Large intestine (tissue), 3 donors: ENCODE measurements around the gene SMPD4. TPM values are rescaled to one million over a fixed set of nuclear protein-coding genes. Genes with fewer than 3 reads are reported as not detected.
"Not testable (repeated sequence)": the region's sequence is repeated elsewhere in the genome, so short reads cannot be mapped to it uniquely, and the experiment has no call there.

Source experiments
- DNase-seq, 2 donors: peaks; one replicate each; pipeline versions ENCODE4 v3.0.0 to v3.0.0-alpha.2; 2013
- H3K27ac ChIP-seq: one replicate; pipeline ENCODE4 v1.5.1; 2013; ENCODE audit warnings: low read length
- H3K27me3 ChIP-seq: 2 replicates; pipeline ENCODE4 v1.6.1; 2013; ENCODE audit warnings: low read length; ENCODE audit not compliant: control insufficient read depth, insufficient read depth
- H3K36me3 ChIP-seq: 2 replicates; pipeline ENCODE4 v1.6.1; 2013; ENCODE audit warnings: low read length; ENCODE audit not compliant: control insufficient read depth, insufficient read depth
- H3K4me1 ChIP-seq: one replicate; pipeline ENCODE4 v1.6.1; 2013; ENCODE audit warnings: low read length; ENCODE audit not compliant: control insufficient read depth, insufficient read depth
- H3K4me3 ChIP-seq: one replicate; pipeline ENCODE4 v1.5.1; 2013; ENCODE audit warnings: low read length
- H3K9me3 ChIP-seq: one replicate; pipeline ENCODE4 v1.6.1; 2013; ENCODE audit warnings: mild to moderate bottlenecking, low read depth, low read length, moderate library complexity; ENCODE audit not compliant: control insufficient read depth
- WGBS: methylation state at CpG from one replicate; pipeline ENCODE4 v1.1.5; 2013; ENCODE audit warnings: low lambda C conversion rate; ENCODE audit not compliant: insufficient coverage; 5-methylcytosine and 5-hydroxymethylcytosine counted together
- polyA plus RNA-seq: library from polyadenylated mRNA; unstranded; fragments of 120-200 nt; gene quantifications from one replicate; pipeline ENCODE4 v1.2.1, GENCODE V29; 2013

Gene SMPD4
- polyA plus RNA-seq, 1 donor: 50.1 TPM

DNA sequence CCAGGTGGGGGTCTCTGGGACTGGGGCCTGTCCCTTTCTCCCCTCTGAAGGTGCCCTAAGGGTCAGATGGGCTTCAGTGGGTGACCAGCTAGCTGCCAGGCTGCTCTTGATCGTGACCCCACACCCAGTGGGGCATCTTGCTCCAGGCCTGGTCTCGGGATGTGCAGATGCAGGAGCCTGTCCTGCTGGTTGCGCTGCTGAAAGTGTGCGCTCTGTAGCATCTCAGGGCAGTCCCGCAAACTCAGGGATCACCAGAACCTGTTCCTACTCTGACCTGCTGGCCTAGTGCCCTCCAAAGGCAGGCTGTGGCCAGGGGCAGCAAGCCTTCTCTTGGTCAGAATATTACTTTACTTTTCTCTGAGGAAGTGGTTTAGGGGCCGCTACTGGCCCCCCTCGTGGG lies 40.9 kb downstream of the SMPD4 start:
- H3K27ac ChIP-seq, H3K27me3 ChIP-seq, DNase-seq, H3K9me3 ChIP-seq, H3K4me3 ChIP-seq, H3K4me1 ChIP-seq, H3K36me3 ChIP-seq: not testable (repeated sequence)
- WGBS: no CpG with 5 or more reads among the region's 7 CpGs

DNA sequence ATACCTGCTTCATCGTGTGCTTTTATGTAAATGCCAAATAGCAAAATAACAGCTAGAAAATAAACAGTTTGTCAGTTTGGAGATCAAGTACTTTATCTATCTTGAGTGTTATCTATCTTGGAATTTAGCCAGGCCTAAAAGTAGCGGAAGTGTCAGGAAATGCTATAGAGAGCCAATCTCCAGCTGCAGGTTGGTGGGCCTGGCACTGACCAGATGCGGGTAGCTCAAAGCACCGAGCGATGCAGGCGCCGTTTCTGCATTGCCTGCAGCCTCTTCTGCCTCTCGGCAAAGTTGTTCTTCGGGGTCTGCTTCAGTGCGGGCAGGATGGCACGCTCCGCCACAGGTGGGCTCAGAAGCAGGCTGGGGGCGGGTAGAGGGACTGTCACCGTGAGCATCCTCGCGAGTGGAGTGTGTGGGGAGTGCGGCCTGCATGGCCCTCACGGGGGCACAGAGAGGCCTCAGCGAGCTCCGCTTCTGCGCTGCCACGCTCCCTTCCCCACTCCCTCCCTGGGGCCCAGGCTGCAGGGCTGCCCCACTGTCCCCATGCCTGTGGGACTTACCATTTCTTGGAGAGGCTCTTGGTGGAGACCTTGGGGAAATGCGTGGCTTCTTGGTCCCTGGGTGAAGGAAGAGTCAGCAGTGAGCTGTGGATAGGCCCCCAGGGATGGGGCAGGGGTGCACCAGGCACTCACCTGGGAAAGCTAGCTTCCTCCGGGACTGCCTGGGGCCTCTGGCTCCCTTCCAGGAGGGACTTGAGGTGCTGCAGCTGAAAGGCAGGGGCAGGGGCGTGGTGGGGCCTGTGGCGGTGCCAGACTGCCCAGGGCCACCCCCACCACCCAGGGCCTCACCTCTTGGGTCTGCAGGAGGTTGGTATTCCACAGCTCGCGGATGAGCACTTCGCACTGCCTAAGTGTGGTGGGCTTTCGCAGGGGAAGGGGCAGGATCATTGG lies 41.8 kb downstream of the SMPD4 start:
- not testable (repeated sequence) for H3K9me3 ChIP-seq, H3K27ac ChIP-seq, H3K27me3 ChIP-seq, H3K36me3 ChIP-seq, DNase-seq, H3K4me1 ChIP-seq, H3K4me3 ChIP-seq
- WGBS: no CpG with 5 or more reads among the region's 30 CpGs

DNA sequence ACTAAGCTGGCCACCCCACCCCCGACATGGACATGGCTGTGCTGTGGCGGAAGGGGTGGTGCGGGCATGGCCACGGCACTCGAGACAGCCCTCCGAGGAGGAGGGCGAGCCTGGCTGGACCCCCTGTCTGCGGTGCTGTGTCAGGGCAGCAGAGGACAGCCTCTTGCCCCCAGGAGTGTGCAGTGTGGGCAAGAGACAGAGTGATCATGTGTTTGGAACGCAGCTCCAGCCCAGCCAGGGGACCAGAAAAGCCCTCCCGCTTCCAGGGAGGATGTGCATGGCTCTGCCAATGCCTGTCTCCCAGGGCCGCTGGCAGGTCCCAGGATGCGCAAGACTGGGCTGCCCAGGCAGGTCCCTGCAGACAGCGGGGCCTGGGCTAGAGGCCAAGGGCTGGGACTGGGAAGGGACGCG lies 42.6 kb downstream of the SMPD4 start:
- not testable (repeated sequence) for H3K9me3 ChIP-seq, H3K27me3 ChIP-seq, H3K4me3 ChIP-seq, DNase-seq, H3K36me3 ChIP-seq, H3K27ac ChIP-seq, H3K4me1 ChIP-seq
- no CpG with 5 or more reads among the region's 15 CpGs for WGBS

DNA sequence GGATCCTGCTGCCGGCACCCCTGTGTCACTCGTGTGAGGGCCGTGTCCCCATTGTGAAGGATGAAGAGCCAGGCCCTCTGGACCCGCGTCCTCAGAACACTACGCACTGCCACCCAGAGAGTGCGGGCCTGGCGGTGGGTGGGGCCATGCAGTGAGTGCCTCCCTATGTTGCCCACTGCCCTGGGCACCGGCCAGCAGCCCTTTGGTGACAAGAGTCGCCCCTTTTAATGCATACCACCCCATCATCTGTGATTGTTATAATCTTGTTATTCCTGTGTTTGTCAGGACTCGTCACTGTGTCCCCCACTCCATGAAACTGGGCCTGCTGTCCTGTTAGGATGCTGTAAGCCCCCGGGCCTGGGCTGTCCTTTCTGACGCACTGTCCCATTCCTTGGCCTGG lies 43.1 kb downstream of the SMPD4 start:
- H3K27ac ChIP-seq, DNase-seq, H3K4me3 ChIP-seq, H3K4me1 ChIP-seq, H3K27me3 ChIP-seq, H3K36me3 ChIP-seq, H3K9me3 ChIP-seq: not testable (repeated sequence)
- WGBS: no CpG with 5 or more reads among the region's 13 CpGs

DNA sequence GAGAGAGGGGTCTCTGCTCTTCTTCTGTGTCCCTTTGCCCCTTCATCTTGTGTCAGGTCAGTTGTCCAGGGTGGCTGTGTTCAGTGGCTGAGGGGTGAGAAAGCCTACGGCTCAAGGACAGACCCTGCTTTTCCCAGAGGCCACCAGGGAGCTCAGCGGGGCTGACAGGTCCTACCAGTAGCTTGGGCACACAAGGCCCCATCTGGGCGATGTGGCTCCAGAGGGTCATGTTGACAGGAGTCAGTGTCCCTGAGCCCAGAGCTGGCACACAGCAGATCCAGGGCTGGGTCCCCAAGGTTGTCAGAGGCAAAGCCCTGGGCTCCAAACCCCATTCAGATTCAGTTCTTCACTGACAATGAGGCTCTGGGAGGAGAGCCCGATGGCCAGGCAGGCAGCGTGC lies 44.3 kb downstream of the SMPD4 start:
- H3K4me1 ChIP-seq, DNase-seq, H3K27ac ChIP-seq, H3K27me3 ChIP-seq, H3K4me3 ChIP-seq, H3K36me3 ChIP-seq, H3K9me3 ChIP-seq: not testable (repeated sequence)
- WGBS: no CpG with 5 or more reads among the region's 5 CpGs

DNA sequence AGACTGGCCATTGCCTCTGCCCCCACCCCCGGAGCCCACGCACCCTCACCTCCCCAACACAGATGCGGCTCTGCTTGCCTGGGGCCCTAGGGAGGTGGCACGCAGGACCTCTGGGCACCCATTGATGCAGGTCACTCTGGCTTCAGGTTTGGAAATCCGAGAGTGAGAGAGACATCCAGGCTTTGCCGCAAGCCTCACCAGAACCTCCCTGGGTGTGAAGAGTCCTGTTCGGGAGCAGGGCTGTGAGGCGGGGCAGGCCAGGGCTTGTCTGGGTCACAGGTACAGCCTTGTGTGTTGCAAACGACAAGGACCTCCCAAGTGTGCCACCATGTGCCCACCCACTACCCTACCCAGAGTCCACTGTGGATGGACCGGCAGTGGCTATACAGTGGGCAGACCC lies 44.9 kb downstream of the SMPD4 start:
- not testable (repeated sequence) for H3K36me3 ChIP-seq
- no CpG with 5 or more reads among the region's 10 CpGs for WGBS

DNA sequence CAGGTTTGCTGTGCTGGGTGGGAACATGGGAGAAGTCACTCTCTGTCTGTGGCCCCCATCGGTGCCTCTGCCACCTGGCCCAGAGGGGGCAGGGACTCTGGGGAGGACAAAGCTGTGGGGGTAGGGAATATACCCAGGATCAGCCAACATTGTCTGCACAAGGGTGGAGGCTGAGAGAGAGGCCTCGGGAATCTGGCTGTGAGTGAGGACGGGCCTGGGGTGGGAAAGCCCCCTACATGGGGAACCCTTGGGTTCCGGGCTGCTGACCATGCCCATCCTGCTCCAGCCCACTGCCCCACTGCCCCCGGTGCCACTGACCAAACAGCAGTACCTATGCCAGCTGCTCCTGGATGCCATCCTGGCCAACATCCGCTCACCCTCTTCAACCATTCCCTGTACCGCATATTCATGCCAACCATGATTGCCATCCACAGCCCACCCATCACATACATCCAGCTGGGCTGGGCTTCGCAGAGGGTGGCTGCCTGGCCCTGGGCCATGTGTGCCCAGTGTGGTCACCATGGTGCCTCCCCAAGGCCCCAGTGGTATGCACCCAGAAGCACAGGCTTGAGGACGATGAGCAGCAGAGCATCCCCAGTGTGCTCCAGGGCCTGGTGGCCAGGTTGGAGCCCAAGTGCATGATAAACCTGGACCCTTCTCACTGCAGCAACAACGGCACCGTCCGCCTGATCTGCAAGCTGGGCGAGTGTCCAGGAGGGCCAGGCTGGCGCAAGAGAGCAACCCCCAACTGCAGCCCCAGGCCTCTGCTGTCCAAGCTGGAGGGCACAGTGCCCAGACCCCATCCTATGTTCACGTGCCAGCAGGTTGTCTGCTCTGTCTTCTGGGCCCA lies 45.5 kb downstream of the SMPD4 start:
- Histone ChIP-seq H3K9me3 (no peaks in the 10 kb centered on the region), H3K36me3 (no peaks in the 10 kb centered on the region), H3K27ac (no peak overlapping the region), H3K4me3 (no peak overlapping the region), H3K4me1 (no peaks in the 10 kb centered on the region), H3K27me3 (no peaks in the 10 kb centered on the region)
- no CpG with 5 or more reads among the region's 15 CpGs for WGBS
- no peak for DNase-seq

More for the DNA sequence above, 44.9 kb downstream of the SMPD4 start:
- not testable (repeated sequence) for H3K9me3 ChIP-seq, DNase-seq, H3K4me1 ChIP-seq, H3K27ac ChIP-seq, H3K27me3 ChIP-seq, H3K4me3 ChIP-seq

DNA sequence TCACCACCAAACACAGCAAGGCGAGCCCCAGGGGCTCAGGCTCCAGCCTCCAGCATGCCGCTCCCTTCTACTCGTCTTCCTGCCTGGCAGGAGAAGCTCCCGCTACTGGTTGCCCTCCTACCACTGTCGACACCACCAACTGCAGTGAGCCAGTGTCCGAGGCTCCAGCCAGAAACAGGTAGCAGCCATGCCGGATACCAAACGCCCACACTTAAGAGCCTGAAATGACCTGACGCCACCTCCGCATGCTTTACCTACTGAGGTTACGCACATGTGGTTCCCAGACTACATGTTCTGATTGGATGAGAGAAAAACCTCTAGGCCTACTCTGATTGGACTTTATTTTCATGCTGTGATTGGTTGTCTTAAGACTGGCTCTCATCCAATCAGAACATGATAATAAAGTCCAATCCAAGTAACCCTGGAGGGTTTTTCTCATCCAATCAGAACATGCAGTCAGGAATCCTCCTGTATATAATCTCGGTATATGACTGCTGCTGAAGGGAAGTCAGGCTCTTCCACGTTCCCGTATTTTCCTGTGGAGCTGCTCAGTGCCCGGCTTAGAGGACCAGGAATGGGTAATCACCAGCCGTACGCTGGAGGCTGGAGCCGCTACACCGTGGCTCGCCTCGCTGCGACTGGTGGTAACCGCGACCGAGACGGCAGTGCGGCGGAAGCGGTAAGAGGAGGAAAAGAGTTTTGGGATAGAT lies 52.1 kb downstream of the SMPD4 start, which contains the start of gene POTEF:
Gene POTEF (minus strand): TSS at position 103 of the 710 bp plus-strand sequence. CDS start 8,707 bp downstream, outside the sequence.
- H3K27ac ChIP-seq, DNase-seq: not testable (repeated sequence)
- no CpG with 5 or more reads among the region's 29 CpGs for WGBS

DNA sequence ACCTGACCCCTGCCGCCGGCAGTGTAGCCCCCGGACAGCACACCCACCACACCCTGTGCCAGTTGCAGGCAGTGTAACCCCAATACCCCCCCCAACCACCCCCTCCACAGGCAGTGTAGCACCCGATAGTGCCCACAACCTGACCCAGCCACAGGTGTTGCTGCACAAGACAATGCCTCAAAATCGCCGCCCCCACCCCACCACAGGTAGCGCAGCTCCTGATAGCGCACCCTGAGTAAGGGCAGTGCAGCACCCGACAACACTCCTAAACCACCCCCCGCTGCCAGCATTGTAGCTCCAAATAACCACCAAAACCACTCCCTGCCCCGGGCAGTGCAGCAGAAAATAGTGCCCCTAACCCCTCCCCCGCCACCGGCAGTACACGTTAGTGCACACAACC lies 52.9 kb downstream of the SMPD4 start:
- H3K27ac ChIP-seq, H3K9me3 ChIP-seq, H3K36me3 ChIP-seq, H3K4me3 ChIP-seq, H3K4me1 ChIP-seq, H3K27me3 ChIP-seq, DNase-seq: not testable (repeated sequence)
- WGBS: no CpG with 5 or more reads among the region's 14 CpGs

More for the DNA sequence above, 52.1 kb downstream of the SMPD4 start, which contains the start of gene POTEF:
- H3K4me3 ChIP-seq, H3K27me3 ChIP-seq, H3K36me3 ChIP-seq, H3K4me1 ChIP-seq, H3K9me3 ChIP-seq: not testable (repeated sequence)

DNA sequence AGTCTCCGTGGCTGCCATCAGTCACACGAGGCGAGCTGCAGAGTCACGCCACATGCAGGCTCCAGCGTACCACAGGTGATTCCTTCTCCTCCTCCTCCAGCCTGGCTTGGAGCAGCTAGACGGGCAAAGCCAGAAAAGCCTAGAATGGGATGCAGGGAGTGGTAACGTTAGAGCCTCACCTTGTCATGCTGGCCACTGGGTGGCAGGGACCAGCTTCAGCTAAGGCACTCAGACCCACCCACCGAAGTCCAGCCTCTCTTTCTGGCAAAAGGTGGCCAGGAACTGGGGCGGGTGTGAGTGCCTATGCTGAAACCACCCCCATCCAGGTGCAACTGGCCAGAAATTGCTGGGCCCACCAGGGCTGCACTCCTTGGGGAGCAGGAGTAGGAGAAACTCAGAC lies 53.7 kb downstream of the SMPD4 start:
- WGBS: no CpG with 5 or more reads among the region's 9 CpGs
- not testable (repeated sequence) for H3K27ac ChIP-seq, H3K27me3 ChIP-seq, DNase-seq, H3K36me3 ChIP-seq, H3K4me3 ChIP-seq, H3K9me3 ChIP-seq, H3K4me1 ChIP-seq
